SJSA1 (cell line): ENCODE results near the gene TMEM161B. TPM values are rescaled to one million over a fixed set of nuclear protein-coding genes. Genes with fewer than 3 reads are reported as not detected.

Experiments used
- DNase-seq, 2 experiments: peaks; one replicate each; pipeline ENCODE4 v3.0.0-alpha.2; 2015 to 2020; ENCODE audit warnings: low spot score in 2 of 2, low read depth in 1 of 2
- H3K27ac ChIP-seq: fragments of 250-450 bp; sonication (Bioruptor Pico); 2 replicates; pipeline ENCODE4 v1.5.1; 2020; ENCODE audit warnings: mild to moderate bottlenecking, moderate library complexity
- H3K27me3 ChIP-seq: fragments of 250-450 bp; sonication (Bioruptor Pico); replicated peaks from 2 replicates; pipeline ENCODE4 v1.5.1; 2020; ENCODE audit warnings: mild to moderate bottlenecking, moderate library complexity
- H3K36me3 ChIP-seq: fragments of 250-450 bp; sonication (Bioruptor Pico); 2 replicates; pipeline ENCODE4 v1.5.1; 2020; ENCODE audit warnings: mild to moderate bottlenecking
- H3K4me1 ChIP-seq: fragments of 250-450 bp; sonication (Bioruptor Pico); replicated peaks from 2 replicates; pipeline ENCODE4 v1.6.1; 2021; ENCODE audit warnings: mild to moderate bottlenecking
- H3K4me3 ChIP-seq: fragments of 250-450 bp; sonication (Bioruptor Pico); 2 replicates; pipeline ENCODE4 v1.5.1; 2020; ENCODE audit warnings: mild to moderate bottlenecking
- H3K9me3 ChIP-seq: fragments of 250-450 bp; sonication (Bioruptor Pico); replicated peaks from 2 replicates; pipeline ENCODE4 v1.5.1; 2020; ENCODE audit warnings: mild to moderate bottlenecking
- total RNA-seq: library from RNA; depleted of rRNA; stranded (reverse); fragments of >200 nt; shearing (Covaris generic); gene quantifications from 2 replicates; pipeline ENCODE4 v1.2.3, GENCODE V29; 2014; rRNA removed

TMEM161B gene
- total RNA-seq = 13.5 and 15.2 TPM in 2 replicates

DNA sequence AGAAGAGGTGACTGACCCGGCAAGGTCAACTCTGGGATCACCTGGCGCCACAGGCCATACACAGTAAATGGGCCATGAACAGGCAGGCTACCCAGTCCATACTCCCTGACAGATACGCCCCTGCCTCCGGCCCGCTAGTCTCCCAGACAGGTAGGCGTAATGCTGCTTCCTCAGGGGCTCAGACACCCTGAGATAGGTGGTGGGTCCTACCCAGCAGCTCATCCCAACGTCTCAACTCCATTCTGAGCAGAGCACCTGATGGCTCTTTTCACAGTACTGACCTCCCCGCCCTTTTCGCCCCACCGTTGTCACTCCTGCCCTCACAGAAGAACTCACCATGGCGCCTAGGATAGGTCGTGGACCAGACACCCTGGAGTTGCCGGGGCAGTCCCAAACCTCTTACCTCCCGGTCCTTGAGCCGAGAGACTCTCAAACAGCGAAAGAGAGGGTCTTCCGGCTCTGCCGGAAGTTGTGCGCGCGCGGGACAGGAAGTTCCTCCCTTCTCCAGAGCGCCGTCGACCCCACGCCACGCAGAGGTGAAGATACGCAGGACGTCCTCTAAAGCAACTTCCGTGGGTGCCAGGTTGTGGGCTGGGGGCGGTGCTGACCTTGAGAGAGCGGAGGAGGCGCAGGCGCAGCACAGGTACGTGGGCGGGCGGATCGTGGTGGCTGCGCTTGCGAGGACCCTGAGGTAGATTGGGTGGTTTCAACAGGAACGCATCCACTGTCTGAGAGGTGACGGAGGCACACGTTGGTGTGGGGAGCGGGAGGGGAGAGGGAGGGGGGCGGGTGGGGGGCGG is at the start of gene TMEM161B:
TMEM161B (minus strand) TSS at position 461 of the 800 bp plus-strand sequence; CDS start at position 339, 122 bp downstream.
- Histone ChIP-seq H3K4me1 (peaks cover 9% of the 10 kb centered on the region; the same call in 1 of the 2 replicates), H3K27me3 (no peaks in the 10 kb centered on the region), H3K4me3 (peak within 1 kb of the TSS; percentile 58), H3K9me3 (no peaks in the 10 kb centered on the region), H3K27ac (peak within 1 kb of the TSS; percentile 44), H3K36me3 (peaks cover 21% of the 10 kb centered on the region)
- DNase-seq = peak; percentile 75 to 84

DNA sequence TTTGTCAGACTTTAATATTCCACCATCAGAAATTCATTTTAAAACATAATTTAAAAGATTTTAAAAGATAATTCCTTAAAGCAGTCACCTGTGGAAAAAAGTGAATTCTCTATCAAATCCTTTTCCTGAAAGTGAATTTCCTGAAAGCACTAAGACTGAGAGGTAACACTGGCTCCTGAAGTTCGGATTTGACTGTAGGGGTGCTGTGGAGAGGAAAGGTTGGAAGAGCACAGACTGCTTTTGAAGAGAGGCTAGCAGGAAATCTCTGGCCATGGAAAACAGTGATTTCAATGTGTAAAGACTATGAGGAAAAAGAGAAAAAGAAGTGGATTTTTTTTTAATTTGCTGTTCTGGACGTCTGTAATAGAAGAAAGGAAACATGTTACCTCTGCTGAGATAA is 35.7 kb upstream of the TMEM161B start:
- no peaks in the 10 kb centered on the region for H3K9me3 ChIP-seq

DNA sequence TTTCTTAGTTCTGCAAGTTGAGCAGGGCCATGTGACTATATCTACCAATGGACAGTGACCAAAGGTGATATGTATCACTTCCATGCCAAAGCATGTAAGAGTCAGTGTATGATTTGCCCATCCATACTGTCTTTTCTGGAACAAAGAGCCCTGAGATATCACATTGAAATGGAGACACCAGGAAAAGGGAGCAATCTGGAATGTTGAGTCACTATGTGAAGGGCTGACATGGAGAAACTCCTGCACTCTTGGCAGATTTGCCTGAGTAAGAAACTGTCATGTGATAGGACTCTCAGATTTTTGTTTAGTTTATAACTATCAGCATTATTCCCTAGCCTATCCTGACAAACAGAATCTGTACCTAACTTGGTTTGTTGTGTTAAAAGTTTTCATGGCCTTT is 29.8 kb upstream of the TMEM161B start:
- Histone ChIP-seq H3K9me3 (no peaks in the 10 kb centered on the region), H3K4me1 (no peaks in the 10 kb centered on the region), H3K36me3 (no peaks in the 10 kb centered on the region), H3K27ac (no peak overlapping the region), H3K27me3 (no peaks in the 10 kb centered on the region), H3K4me3 (no peak overlapping the region)
- DNase-seq = no peak

More for the DNA sequence above, 35.7 kb upstream of the TMEM161B start:
- Histone ChIP-seq H3K4me1 (no peaks in the 10 kb centered on the region), H3K36me3 (no peaks in the 10 kb centered on the region), H3K27me3 (no peaks in the 10 kb centered on the region), H3K27ac (no peak overlapping the region), H3K4me3 (no peak overlapping the region)
- no peak for DNase-seq

DNA sequence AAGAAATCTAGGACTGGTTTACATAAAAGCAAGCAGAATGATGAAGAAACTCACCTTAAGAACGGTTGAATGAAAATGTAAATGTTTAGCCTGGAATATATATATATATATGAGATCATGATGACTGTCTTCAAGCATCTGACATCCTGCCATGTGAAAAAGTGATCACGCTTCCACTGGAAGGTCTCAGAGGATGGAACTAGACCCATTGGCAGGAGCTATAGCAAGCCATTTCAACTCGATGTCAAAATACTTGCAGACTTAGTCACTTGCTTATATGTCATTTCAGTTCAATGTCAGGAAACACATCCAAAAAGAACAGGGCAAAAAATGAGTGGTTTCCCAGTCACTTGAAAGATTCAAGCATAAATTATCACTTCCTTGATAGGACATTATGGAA is 22.2 kb upstream of the TMEM161B start:
- H3K4me1 ChIP-seq = no peaks in the 10 kb centered on the region
- H3K27me3 ChIP-seq = no peaks in the 10 kb centered on the region
- DNase-seq = no peak
- 0 out of 2 replicates have a peak, but pooled peaks cover 2% of the 10 kb centered on the region for H3K36me3 ChIP-seq
- H3K9me3 ChIP-seq = no peaks in the 10 kb centered on the region
- H3K4me3 ChIP-seq = no peak overlapping the region
- H3K27ac ChIP-seq = no peak overlapping the region

DNA sequence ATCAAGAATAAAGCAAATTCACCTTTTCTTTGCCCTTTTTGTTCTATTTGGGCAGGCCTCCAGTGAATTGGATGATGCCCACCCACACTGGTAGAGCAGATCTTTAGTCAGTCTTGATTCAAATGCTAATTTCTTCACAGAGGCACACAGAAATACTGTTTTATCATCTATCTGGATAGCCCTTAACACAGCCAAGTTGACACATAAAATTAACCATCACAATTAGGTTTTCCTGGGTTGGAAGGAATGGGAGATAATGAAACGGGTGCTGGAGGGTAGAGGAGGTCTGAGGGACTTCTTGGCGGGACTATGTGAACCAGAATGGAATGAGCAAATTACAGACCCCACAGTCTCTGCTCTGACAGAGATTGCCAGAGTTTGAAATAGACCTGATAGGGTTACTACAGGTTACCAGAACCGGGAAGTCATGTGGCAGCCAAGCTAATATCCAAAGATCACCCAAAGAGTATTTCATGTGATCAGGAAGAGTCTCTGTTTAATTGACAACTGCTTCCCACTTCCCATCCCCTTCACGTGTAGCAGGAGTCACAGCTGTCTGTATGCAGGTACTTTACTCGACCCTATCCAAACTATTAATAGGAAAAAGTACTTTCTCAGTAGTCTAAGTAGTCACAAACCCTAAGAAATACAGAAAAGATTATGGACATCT is 20.0 kb upstream of the TMEM161B start:
- H3K27ac ChIP-seq = no peak overlapping the region
- no peaks in the 10 kb centered on the region for H3K27me3 ChIP-seq
- DNase-seq = no peak

DNA sequence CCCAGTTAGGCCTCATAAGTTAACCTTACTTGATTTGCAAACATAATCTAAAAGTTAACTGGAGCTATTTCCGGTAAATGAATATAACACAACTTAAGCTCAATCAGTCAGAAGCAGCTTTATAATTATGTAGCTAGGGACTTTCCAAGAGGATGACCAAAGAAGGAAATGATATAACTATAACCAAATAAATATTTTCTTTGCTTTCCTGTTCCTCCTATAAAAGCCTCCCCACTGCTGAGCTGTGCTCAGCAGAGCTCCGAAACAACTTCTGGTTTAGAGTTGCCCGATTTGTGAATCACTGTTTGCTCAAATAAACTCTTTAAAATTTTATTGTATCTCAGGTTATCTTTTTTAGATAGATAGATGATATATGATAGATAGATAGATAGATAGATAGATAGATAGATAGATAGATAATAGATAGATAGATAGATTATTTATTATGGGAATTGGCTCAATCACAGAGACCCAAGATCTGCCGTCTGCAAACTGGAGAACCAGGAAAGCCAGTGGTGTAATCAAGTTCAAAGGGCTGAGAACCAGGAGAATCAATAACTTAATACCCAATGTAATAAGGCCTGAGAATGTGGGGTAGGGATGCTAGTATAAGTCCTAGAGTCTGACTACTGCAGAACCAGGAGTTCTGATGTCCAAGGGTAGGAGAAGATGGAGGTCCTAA is 19.3 kb upstream of the TMEM161B start:
- DNase-seq = no peak
- no peaks in the 10 kb centered on the region for H3K27me3 ChIP-seq
- H3K27ac ChIP-seq = no peak overlapping the region
- no peaks in the 10 kb centered on the region for H3K9me3 ChIP-seq
- H3K4me3 ChIP-seq = no peak overlapping the region
- H3K36me3 ChIP-seq = 0 out of 2 replicates have a peak, but pooled peaks cover 6% of the 10 kb centered on the region
- no peaks in the 10 kb centered on the region for H3K4me1 ChIP-seq

More for the DNA sequence above, 20.0 kb upstream of the TMEM161B start:
- no peaks in the 10 kb centered on the region for H3K4me1 ChIP-seq
- no peaks in the 10 kb centered on the region for H3K9me3 ChIP-seq
- 0 out of 2 replicates have a peak, but pooled peaks cover 2% of the 10 kb centered on the region for H3K36me3 ChIP-seq
- no peak overlapping the region for H3K4me3 ChIP-seq

DNA sequence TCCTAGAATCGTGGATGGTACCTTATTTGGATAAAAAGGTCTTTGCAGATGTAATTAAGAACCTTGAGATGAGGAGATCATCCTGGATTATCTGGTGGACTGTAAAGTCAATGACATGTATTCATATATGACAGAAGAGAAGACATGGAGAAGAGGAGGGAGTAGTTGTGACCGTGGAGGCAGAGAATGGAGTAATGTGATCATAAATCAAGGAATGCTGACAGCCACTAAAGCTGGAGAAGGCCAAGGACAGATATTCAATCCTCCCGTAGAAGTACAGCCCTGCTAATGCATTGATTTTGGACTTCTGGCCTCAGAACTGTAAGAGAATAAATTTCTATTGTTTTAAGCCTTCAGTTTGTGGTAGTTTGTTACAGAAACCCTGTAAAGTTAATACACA is 18.7 kb upstream of the TMEM161B start:
- Histone ChIP-seq H3K9me3 (no peaks in the 10 kb centered on the region), H3K36me3 (0 out of 2 replicates have a peak, but pooled peaks cover 6% of the 10 kb centered on the region), H3K4me3 (no peak overlapping the region), H3K27me3 (no peaks in the 10 kb centered on the region), H3K4me1 (no peaks in the 10 kb centered on the region), H3K27ac (no peak overlapping the region)
- DNase-seq = no peak

DNA sequence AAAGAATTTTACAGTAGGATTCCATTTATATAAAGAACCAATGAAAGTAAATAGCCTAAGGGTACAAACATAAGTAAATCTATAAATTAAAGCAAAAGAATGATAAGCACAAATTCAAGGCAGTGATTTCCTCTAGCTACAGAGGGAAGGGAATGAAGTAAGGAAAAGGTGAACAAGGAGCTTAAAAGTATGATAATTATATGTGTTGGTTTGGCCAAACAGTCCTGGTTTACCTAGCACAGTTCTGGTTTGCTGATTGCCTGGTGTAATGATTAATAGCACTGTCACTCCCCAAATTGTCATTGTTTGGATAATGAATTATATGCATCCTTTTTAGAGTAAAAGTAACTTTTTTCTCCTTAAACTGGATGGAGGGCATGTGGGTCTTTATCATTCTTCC is 15.0 kb upstream of the TMEM161B start:
- H3K27me3 ChIP-seq = no peaks in the 10 kb centered on the region
- H3K4me1 ChIP-seq = no peaks in the 10 kb centered on the region
- DNase-seq = no peak
- H3K36me3 ChIP-seq = 0 out of 2 replicates have a peak, but pooled peaks cover 8% of the 10 kb centered on the region
- no peak overlapping the region for H3K4me3 ChIP-seq
- H3K9me3 ChIP-seq = no peaks in the 10 kb centered on the region
- no peak overlapping the region for H3K27ac ChIP-seq

DNA sequence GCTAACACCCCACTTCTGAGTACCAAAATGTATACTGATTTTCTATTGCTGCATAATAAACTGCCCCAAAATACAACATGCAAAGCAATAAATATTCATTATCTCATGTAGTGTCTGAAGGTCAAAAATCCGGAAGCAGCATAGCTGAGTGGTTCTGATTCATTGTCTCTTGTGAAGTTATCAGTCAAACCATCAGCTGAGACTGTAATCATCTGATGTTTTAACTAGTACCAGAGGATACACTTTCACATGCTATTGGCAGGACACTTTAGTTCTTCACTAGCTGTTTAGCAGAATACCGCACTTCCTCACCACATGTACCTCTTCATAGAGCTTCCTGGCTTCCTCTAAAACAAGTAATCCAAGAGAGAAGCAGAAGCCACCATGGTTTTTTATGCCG is 12.7 kb upstream of the TMEM161B start:
- DNase-seq = no peak
- Histone ChIP-seq H3K27ac (no peak overlapping the region), H3K9me3 (no peaks in the 10 kb centered on the region), H3K4me3 (no peak overlapping the region), H3K36me3 (0 out of 2 replicates have a peak, but pooled peaks cover 8% of the 10 kb centered on the region), H3K4me1 (no peaks in the 10 kb centered on the region), H3K27me3 (no peaks in the 10 kb centered on the region)

DNA sequence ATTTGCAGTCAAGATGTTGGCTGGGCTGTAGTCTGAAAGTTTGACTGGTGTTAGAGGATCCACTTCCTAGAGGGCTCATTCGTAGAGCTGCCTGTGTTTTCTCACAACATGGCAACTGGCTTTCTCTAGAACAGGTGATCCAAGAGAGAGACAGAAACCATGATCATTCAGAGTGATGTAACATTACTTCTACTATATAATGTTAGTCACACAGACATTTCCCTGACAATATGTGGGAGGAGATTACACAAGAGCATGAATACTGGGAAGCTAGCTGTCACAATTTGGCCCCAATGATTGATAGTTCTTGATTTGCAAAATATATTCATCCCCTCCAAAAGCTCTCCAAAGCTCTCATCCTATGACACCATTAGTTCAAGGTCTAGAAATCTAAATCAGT is 10.9 kb upstream of the TMEM161B start:
- H3K36me3 ChIP-seq = peaks cover 13% of the 10 kb centered on the region; the same call in 1 of the 2 replicates
- H3K27me3 ChIP-seq = no peaks in the 10 kb centered on the region; the same call in 1 of the 2 replicates
- H3K4me3 ChIP-seq = no peak overlapping the region
- H3K27ac ChIP-seq = no peak overlapping the region
- H3K9me3 ChIP-seq = no peaks in the 10 kb centered on the region
- H3K4me1 ChIP-seq = no peaks in the 10 kb centered on the region
- no peak for DNase-seq

DNA sequence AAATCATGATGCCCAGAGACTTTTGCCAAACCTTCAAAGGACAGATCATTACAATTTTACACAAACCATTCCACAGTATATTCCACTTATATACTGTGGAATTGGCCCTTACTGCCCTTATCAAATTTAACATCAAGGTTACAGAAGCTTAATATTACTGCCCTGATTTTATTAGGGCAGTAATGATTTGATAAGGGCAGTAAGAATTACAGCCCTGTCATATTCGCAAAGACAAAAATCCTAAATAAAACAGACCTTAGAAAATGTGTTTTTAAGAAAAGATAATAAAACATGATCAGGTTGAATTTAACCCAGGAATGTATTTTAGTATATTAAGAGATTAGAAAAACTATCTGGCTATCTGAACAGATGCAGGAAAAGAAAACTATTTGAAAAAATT is 7.7 kb upstream of the TMEM161B start:
- Histone ChIP-seq H3K36me3 (peaks cover 13% of the 10 kb centered on the region; the same call in 1 of the 2 replicates), H3K27me3 (no peaks in the 10 kb centered on the region; the same call in 1 of the 2 replicates), H3K4me3 (no peak overlapping the region), H3K9me3 (no peaks in the 10 kb centered on the region), H3K4me1 (no peaks in the 10 kb centered on the region), H3K27ac (no peak overlapping the region)
- DNase-seq = no peak

DNA sequence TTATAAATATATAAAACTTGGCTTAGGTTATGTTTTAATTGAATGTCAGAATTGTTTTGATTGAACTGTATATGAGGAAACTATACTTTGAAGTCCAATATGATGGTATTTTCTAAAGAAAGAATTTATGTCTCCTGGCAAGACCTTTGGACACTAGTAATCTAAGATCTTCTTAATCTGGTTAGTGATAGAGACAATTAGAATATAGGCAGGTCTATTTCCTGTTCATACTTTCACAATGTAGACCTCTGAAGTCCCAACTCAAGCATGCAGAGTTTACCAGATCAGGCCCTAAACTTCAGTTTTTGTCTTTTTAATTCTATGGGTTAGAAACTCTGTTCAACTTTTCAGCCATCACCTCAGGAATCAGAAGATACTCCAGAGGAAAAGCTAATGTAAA is 6.9 kb upstream of the TMEM161B start:
- no peaks in the 10 kb centered on the region; the same call in 1 of the 2 replicates for H3K27me3 ChIP-seq
- no peak for DNase-seq
- H3K9me3 ChIP-seq = no peaks in the 10 kb centered on the region
- no peak overlapping the region for H3K27ac ChIP-seq
- H3K4me1 ChIP-seq = no peaks in the 10 kb centered on the region
- no peak overlapping the region for H3K4me3 ChIP-seq
- H3K36me3 ChIP-seq = peaks cover 19% of the 10 kb centered on the region; the same call in 1 of the 2 replicates

DNA sequence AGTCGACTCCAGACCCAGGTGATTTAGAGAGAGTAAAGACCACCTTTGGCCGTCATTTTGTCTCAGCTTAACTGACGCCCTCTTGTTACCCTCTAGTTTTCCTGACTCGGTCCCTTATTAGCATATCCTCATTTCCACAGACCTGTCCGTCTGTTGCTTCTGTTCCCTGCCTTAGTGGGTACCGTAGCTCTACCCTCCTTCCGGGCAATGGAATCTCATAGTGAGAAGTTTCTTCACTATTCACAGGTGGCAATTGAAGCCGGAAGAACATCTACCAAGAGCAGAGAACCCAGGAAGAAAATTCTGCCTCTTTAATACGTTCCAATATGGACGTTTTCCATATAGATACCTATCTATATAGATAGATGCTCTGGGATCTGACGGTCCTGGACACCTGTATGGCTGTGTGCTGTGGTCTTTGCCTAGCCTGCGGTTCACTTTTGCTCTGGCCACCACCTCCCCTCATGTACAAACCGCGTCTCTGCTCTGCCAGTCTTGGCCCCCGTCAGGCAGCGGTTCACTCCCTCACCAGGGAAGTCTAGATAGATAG is 652 bp upstream of the TMEM161B start:
- peak overlapping the region; percentile 58 for H3K4me3 ChIP-seq
- H3K36me3 ChIP-seq = peaks cover 24% of the 10 kb centered on the region
- H3K27ac ChIP-seq = no peak overlapping the region
- H3K4me1 ChIP-seq = peaks cover 9% of the 10 kb centered on the region; the same call in 1 of the 2 replicates
- no peaks in the 10 kb centered on the region for H3K27me3 ChIP-seq
- peak in 1 of 2 experiments; percentile 5 for DNase-seq
- H3K9me3 ChIP-seq = no peaks in the 10 kb centered on the region
